Thyroid gland (tissue), 4 donors: ENCODE results near the gene SOX12.

ENCODE experiments used
- POLR2A ChIP-seq, 2 donors: fragments of 450-650 bp; IDR thresholded peaks; one replicate each; pipeline ENCODE4 v1.6.1; 2017; ENCODE audit warnings: antibody characterized with exemption in 2 of 2, mild to moderate bottlenecking in 2 of 2, moderate library complexity in 1 of 2
- TF ChIP-seq, protein P1 (sequence below), 6 experiments: fragments of 200-600 bp in 3 of 6; fragments of 450-650 bp in 3 of 6; sonication (generic) in 3 of 6; IDR thresholded peaks; one replicate each; pipeline ENCODE4 v1.5.1; 2016 to 2019; ENCODE audit warnings: antibody characterized with exemption in 6 of 6, mild to moderate bottlenecking in 2 of 6, inconsistent platforms in 1 of 6, moderate library complexity in 1 of 6

DNA sequence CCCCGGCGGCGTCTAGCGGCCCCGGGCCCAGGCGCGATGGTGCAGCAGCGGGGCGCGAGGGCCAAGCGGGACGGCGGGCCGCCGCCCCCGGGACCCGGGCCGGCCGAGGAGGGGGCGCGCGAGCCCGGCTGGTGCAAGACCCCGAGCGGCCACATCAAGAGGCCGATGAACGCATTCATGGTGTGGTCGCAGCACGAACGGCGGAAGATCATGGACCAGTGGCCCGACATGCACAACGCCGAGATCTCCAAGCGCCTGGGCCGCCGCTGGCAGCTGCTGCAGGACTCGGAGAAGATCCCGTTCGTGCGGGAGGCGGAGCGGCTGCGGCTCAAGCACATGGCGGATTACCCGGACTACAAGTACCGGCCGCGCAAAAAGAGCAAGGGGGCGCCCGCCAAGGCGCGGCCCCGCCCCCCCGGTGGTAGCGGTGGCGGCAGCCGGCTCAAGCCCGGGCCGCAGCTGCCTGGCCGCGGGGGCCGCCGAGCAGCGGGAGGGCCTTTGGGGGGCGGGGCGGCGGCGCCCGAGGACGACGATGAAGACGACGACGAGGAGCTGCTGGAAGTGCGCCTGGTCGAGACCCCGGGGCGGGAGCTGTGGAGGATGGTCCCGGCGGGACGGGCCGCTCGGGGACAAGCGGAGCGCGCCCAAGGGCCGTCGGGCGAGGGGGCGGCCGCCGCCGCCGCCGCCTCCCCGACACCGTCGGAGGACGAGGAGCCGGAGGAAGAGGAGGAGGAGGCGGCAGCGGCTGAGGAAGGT lies 715 bp downstream of the SOX12 start:
- TF ChIP-seq, protein P1, sequence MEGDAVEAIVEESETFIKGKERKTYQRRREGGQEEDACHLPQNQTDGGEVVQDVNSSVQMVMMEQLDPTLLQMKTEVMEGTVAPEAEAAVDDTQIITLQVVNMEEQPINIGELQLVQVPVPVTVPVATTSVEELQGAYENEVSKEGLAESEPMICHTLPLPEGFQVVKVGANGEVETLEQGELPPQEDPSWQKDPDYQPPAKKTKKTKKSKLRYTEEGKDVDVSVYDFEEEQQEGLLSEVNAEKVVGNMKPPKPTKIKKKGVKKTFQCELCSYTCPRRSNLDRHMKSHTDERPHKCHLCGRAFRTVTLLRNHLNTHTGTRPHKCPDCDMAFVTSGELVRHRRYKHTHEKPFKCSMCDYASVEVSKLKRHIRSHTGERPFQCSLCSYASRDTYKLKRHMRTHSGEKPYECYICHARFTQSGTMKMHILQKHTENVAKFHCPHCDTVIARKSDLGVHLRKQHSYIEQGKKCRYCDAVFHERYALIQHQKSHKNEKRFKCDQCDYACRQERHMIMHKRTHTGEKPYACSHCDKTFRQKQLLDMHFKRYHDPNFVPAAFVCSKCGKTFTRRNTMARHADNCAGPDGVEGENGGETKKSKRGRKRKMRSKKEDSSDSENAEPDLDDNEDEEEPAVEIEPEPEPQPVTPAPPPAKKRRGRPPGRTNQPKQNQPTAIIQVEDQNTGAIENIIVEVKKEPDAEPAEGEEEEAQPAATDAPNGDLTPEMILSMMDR (IDR thresholded peaks at IDR 0.05), result no peak
- no peak for TF ChIP-seq POLR2A (IDR thresholded peaks at IDR 0.05)
